Measurements from ENCODE around the gene KLK12. TPM values are rescaled to one million over a fixed set of nuclear protein-coding genes. Genes with fewer than 3 reads are reported as not detected.

KLK12 gene
- total RNA-seq, 1 experiment from 2014 or later: not detected

DNA sequence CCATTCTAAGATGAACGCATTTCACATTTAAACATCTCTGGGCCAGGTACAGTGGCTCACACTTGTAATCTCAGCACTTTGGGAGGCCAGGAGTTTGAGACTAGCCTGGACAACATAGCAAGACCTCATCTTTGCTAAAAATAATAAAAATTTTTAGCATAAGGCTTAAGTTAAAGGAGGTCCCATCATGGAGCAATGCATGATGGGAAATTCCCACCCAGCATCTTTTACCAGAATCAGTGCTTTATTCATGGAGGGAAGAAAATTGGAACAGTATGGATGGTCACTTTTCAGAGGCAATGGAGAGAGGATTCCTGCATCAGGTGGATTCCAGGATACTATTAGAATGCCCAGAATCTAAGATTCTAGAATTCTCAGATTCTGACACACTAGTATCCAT, 29.6 kb downstream of the KLK12 start:
- Histone ChIP-seq H2BK12ac (ENCODE audit: insufficient read length, low read depth, low read length) (no peak overlapping the region), H3K4me2 (ENCODE audit: insufficient read depth, insufficient read length, low read length) (no peak overlapping the region), H3K18ac (ENCODE audit: insufficient read length, low read depth, low read length) (no peak overlapping the region), H3K27ac (ENCODE audit: insufficient read length, low read depth, low read length) (no peak overlapping the region), H2BK15ac (ENCODE audit: low read depth, low read length) (no peak overlapping the region), H3T11ph (ENCODE audit: low read length) (no peak overlapping the region), H3K4me1 (ENCODE audit: insufficient read depth, low read length) (0 out of 2 replicates have a peak, but pooled peaks cover 4% of the 10 kb centered on the region), H3K9ac (ENCODE audit: extremely low read depth, insufficient read length, low read length) (no peak overlapping the region), H2BK120ac (ENCODE audit: low read depth, low read length, poor library complexity, severe bottlenecking) (no peak overlapping the region), H4K20me1 (ENCODE audit: control insufficient read depth, insufficient read depth, insufficient read length) (no peaks in the 10 kb centered on the region), H2AK5ac (ENCODE audit: insufficient read length, low read length) (no peak overlapping the region), H2BK5ac (ENCODE audit: insufficient read length, low read length) (no peak overlapping the region), H3K56ac (ENCODE audit: insufficient read length, low read depth, low read length) (no peak overlapping the region), H2BK20ac (ENCODE audit: low read depth, low read length, poor library complexity, severe bottlenecking) (no peak overlapping the region), H3K79me1 (ENCODE audit: insufficient read depth, low read depth, low read length, poor library complexity, severe bottlenecking) (no peaks in the 10 kb centered on the region), H4K5ac (ENCODE audit: insufficient read length, low read depth, low read length) (no peak overlapping the region), H4K8ac (replicated peaks; ENCODE audit: insufficient read length, low read depth, low read length) (no peak overlapping the region), H3K23ac (ENCODE audit: insufficient read length, low read depth, low read length) (no peak overlapping the region), H3K23me2 (ENCODE audit: insufficient read length, low read depth, low read length, poor library complexity, severe bottlenecking) (peaks cover 8% of the 10 kb centered on the region), H3K27me3 (ENCODE audit: insufficient read depth, low read length) (no peaks in the 10 kb centered on the region), H3K14ac (ENCODE audit: insufficient read depth, low read length) (no peak overlapping the region), H3K79me2 (ENCODE audit: insufficient read depth, low read length) (no peaks in the 10 kb centered on the region), H3K4ac (ENCODE audit: low read depth, low read length) (no peak overlapping the region), H3K9me3 (ENCODE audit: control insufficient read depth, low read depth, low read length) (no peaks in the 10 kb centered on the region), H2AFZ (ENCODE audit: low read length) (no peak overlapping the region), H4K91ac (ENCODE audit: insufficient read length, low read depth, low read length) (no peak overlapping the region)
- TF ChIP-seq, protein P1, sequence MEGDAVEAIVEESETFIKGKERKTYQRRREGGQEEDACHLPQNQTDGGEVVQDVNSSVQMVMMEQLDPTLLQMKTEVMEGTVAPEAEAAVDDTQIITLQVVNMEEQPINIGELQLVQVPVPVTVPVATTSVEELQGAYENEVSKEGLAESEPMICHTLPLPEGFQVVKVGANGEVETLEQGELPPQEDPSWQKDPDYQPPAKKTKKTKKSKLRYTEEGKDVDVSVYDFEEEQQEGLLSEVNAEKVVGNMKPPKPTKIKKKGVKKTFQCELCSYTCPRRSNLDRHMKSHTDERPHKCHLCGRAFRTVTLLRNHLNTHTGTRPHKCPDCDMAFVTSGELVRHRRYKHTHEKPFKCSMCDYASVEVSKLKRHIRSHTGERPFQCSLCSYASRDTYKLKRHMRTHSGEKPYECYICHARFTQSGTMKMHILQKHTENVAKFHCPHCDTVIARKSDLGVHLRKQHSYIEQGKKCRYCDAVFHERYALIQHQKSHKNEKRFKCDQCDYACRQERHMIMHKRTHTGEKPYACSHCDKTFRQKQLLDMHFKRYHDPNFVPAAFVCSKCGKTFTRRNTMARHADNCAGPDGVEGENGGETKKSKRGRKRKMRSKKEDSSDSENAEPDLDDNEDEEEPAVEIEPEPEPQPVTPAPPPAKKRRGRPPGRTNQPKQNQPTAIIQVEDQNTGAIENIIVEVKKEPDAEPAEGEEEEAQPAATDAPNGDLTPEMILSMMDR (conservative IDR thresholded peaks at IDR 0.05): no peak
- Mint-ChIP-seq H3K27me3 (ENCODE audit: low read depth) (peaks cover 47% of the 10 kb centered on the region), H3K4me3 (no peak overlapping the region), H3K9me3 (no peaks in the 10 kb centered on the region), H3K4me1 (peaks cover 22 to 31% of the 10 kb centered on the region in 2 experiments), H3K27ac (no peak overlapping the region), H3K36me3 (ENCODE audit: insufficient read depth in 1 of 3, low read depth in 3 of 3) (no peaks in the 10 kb centered on the region)
- no peak for DNase-seq
- no CpG with 5 or more reads among the region's 1 CpG for WGBS (ENCODE audit: extremely low coverage, insufficient read length, low lambda C conversion rate)
